ENCODE results near the gene SPATA45.

DNA sequence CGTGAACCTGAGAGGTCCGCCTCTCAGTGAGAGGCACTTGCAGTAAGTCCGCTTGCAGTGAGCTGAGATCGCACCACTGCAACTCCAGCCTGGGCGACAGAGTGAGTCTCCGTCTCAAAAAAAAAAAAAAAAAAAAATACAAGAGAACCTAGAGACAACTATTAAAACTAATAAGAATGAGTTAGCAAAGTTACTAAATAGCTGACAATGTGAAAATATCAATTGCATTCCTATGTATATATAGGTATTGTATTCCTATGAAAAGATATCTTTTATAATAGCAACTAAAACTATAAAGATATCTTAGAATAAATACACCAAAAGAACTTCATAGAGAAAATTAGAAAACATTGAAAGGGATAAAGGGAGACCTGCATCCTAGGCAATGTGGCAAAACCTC is 31.0 kb upstream of the SPATA45 start:
- no peak for TF ChIP-seq POLR2AphosphoS5 (IDR thresholded peaks at IDR 0.05; ENCODE audit: low read depth)
- TF ChIP-seq, protein P1, sequence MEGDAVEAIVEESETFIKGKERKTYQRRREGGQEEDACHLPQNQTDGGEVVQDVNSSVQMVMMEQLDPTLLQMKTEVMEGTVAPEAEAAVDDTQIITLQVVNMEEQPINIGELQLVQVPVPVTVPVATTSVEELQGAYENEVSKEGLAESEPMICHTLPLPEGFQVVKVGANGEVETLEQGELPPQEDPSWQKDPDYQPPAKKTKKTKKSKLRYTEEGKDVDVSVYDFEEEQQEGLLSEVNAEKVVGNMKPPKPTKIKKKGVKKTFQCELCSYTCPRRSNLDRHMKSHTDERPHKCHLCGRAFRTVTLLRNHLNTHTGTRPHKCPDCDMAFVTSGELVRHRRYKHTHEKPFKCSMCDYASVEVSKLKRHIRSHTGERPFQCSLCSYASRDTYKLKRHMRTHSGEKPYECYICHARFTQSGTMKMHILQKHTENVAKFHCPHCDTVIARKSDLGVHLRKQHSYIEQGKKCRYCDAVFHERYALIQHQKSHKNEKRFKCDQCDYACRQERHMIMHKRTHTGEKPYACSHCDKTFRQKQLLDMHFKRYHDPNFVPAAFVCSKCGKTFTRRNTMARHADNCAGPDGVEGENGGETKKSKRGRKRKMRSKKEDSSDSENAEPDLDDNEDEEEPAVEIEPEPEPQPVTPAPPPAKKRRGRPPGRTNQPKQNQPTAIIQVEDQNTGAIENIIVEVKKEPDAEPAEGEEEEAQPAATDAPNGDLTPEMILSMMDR (IDR thresholded peaks at IDR 0.05; ENCODE audit: insufficient read depth, low read length) = no peak

Data from HL-60 (cell line).